Jurkat, Clone E6-1 (cell line): ENCODE data around the gene KDM1A.

Experiments
- DNase-seq: peaks from one replicate; pipeline ENCODE4 v3.0.0-alpha.2; 2011; ENCODE audit warnings: low read depth, low spot score
- H3K4me3 ChIP-seq: 2 replicates; pipeline ENCODE4 v1.5.1; 2011; ENCODE audit warnings: mild to moderate bottlenecking, low read length, control low read depth, moderate library complexity

KDM1A gene

GRCh38 chr1:23051290-23051909, 32.1 kb downstream of the KDM1A start:
- no peak for DNase-seq
- H3K4me3 ChIP-seq = no peak overlapping the region

DNA sequence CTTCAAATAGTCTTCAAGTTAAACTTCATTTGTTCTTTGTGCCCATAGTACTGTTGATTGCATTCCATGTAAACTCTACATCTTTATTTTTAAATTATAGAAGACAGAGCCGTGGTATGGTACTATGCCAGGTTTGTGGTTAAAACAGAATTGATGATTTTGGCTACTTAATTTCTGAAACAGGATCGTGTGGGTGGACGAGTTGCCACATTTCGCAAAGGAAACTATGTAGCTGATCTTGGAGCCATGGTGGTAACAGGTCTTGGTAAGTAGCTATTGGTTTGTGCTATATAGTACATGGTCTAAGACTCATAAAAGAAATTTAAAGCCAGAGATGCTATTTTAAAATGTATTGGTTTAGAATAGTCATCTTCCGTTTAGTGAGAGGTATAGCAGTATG, 38.0 kb downstream of the KDM1A start:
- no peak for DNase-seq
- no peak overlapping the region for H3K4me3 ChIP-seq

DNA sequence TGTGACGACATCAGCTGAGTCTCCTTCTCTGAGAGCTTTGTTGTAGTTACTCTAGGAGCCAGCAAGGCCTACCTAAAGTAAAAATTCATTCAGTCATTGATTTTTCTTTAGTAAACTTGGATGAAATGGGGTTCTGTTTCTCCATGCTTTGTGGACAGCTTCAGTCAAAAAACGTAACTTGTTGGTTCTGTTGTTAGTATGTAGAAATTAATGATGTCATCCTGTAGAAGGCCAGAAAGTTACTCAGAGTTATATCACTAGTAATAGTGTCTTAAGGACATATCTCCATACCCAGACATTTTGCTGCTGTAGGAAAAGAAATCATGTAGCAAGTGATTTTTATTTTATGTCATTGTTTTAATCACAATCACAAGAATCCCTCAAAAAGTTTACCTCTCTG, 43.0 kb downstream of the KDM1A start:
- H3K4me3 ChIP-seq = no peak overlapping the region
- DNase-seq = no peak

DNA sequence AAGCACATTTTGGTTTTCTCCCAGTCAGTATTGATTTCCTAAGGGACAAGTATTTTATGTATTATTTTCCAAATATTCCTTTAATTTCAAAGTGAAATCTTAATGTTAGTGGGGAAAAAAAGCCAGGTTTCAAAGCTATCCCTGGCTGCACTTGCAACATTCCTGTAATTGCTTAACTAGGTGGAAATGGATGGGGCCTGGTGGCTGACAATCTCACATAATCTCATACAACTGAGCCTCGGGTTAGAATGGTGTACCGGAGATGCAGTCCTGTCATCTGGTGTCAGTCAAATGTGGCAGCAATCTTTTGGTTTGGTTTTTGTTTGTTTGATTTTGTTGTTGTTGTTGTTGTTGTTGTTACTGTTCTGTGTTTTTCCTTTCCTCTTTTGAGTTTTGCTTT, 46.1 kb downstream of the KDM1A start:
- H3K4me3 ChIP-seq = no peak overlapping the region
- no peak for DNase-seq

DNA sequence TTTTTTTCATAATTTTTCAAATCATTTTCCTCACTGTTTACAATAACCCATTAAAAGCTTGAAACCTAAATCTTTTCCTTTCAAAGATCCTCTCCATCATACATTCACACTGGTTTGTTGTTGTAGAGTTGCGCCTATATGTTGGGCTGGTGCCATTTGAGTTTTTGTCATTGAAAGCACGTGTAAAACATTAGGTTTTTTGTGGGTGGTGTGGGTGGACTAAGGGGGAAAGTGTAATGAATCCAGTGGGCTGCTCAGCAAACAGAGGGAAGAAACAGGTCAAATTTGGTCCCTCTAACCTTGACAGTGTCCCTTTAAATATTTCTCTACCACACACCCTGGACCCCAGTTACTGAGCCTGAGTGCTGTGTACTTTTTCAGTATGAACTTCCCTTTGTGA, 46.8 kb downstream of the KDM1A start:
- DNase-seq = no peak
- H3K4me3 ChIP-seq = no peak overlapping the region

- DNase-seq = no peak
These were observed 49.9 kb downstream of the KDM1A start for GRCh38 chr1:23069149-23069548.

DNA sequence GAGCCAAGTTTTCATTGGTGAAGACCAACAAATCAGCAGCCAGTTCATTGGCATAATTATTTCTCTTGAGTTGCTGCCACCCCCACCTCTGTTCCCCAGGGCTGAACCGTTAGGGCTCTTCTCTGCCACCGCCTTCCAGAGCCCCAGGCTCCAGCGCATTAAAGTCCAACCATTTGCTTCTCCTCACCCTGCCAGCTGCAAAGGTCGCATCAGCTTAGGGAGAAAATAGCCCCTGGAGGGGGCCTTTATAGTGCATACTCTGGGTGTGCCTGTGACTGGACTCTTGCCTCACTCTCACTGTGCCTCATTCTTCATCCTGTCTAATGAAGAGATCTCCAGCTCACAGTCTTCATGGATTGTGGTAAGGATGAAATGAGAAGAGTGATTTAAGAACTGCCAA, 50.4 kb downstream of the KDM1A start:
- H3K4me3 ChIP-seq = no peak overlapping the region
- DNase-seq = no peak

More at GRCh38 chr1:23069149-23069548, 49.9 kb downstream of the KDM1A start:
- no peak overlapping the region for H3K4me3 ChIP-seq

- DNase-seq = no peak
- no peak overlapping the region for H3K4me3 ChIP-seq
These were observed 54.7 kb downstream of the KDM1A start for GRCh38 chr1:23074012-23074411.

GRCh38 chr1:23079025-23079424, 59.8 kb downstream of the KDM1A start:
- DNase-seq = no peak
- H3K4me3 ChIP-seq = no peak overlapping the region

- H3K4me3 ChIP-seq = no peak overlapping the region
- DNase-seq = no peak
These were observed 61.6 kb downstream of the KDM1A start for GRCh38 chr1:23080885-23081284.

- no peak overlapping the region for H3K4me3 ChIP-seq
- DNase-seq = no peak
These were observed 62.1 kb downstream of the KDM1A start for GRCh38 chr1:23081376-23081775.

- DNase-seq = no peak
- no peak overlapping the region for H3K4me3 ChIP-seq
These were observed 64.6 kb downstream of the KDM1A start for GRCh38 chr1:23083714-23084480.

GRCh38 chr1:23084880-23085279, 65.6 kb downstream of the KDM1A start:
- DNase-seq = no peak
- H3K4me3 ChIP-seq = no peak overlapping the region

DNA sequence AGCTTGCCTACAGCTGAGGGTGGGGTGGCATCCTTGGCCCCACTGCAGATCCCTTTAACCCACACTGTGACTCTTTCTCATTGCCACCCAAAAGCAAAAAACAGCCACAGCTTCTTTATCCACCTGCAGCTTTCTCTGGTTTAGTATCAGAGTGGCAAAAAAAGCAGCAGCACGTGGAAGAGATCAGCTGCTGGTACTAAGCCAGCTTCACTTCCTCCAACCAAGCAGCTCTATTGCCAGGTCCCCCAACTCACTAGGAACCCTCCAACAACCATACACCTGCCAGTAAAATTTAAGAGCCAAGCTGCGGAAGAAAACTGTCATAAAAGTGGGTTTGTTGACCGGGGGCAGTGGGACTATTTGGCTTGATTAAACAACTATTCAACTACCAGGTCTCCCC, 66.4 kb downstream of the KDM1A start:
- H3K4me3 ChIP-seq = no peak overlapping the region
- DNase-seq = no peak

DNA sequence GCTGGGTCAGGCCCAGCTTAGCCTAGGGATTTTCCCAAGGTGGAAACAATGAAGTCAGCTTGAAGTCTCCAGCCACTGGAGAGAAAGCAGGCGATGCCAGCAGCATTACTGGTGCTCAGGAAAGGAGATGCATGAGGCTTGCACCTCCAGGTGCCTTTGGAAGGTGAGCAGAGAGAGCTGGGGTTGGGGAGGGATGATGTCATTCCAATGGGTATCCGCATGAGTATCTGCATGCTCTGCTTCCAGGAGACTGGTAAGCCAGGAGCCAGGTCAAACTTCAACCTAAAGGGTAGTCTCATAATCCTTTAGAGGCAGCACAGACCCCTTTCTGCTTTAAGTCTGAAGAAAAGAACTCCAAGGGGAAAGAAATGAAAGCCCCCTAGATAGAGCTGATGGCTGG, 68.8 kb downstream of the KDM1A start:
- no peak overlapping the region for H3K4me3 ChIP-seq

DNA sequence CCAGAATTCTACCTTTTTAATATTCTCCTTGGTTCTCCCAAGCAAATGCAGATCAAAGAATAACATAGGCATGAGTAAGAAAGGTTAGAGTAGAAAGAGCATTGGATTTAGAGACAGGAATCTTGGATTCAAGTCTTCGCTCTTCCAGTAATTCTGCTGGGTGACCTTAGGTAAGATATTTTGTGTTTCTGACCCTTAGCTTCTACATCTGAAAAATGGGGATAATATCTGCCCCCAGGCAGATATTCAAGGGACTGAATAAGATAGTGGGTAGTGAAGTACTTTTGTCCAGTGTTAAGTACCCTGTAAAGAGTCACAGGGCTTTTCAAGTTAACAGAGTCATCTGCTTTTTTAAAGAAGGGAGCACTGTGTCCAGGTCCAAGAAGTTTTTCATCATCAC, 70.8 kb downstream of the KDM1A start:
- DNase-seq = no peak
- H3K4me3 ChIP-seq = no peak overlapping the region

More for the DNA sequence above, 68.8 kb downstream of the KDM1A start:
- DNase-seq = no peak

DNA sequence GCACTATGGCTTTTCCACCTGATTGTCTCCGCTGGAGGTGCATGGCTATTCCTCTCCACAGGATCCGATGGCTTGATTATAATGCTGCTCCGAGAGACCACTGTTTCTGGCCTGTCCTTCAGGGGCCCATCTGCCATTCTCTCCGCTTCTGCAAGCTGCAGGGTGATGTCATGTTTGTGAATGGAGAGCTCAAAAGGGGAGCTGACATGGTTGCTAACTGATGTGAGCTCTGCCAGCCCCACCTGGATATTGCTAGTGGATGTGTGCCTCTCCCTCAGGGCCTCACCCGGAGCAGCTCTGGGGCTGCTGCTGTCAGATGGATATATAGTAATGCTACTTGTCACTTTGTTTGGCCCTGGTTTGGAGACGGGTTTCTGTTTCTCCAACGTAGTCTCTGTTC, 72.3 kb downstream of the KDM1A start:
- DNase-seq = no peak
- H3K4me3 ChIP-seq = no peak overlapping the region

DNA sequence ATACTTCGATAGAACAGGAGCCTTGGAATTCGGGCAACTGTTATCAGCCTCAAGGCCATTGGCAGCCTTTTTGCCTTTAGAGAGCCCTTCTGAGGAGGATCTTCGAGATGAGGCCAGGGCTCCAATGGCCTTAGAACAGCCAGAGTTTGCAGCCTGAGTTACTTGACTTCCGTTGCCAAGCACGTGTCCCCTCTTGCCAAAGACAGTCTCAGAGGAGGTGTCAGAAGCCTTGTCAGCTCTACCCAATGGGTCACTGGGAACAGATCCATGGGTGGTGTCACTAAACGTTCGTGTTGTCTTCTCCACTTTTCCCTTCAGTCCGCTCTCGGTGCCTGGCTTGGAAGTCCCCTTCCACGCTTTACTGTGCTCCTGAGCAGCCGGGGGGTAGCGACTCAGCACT, 73.2 kb downstream of the KDM1A start:
- no peak for DNase-seq

DNA sequence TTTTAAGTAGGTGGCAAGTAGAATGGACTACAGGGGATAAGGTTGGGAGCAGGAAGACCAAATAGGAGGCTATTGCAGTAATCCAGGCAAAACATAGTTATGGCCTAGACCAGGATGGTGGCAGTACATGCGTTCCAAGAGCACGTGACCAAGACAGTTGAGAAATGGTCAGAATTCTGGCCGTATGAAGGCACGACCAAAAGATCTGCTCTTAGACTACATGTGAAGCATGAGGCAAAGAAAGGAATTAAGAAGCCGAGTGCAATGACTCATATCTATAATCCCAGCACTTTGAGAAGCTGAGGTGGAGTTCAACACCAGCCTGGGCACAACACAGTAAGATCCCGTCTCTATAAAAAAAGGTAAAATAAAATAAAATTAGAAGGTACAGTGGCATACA, 78.0 kb downstream of the KDM1A start:
- H3K4me3 ChIP-seq = no peak overlapping the region
- no peak for DNase-seq

More for the DNA sequence above, 73.2 kb downstream of the KDM1A start:
- no peak overlapping the region for H3K4me3 ChIP-seq

- peak; percentile 67 for DNase-seq
- H3K4me3 ChIP-seq = no peak overlapping the region
These were observed 79.3 kb downstream of the KDM1A start for GRCh38 chr1:23098463-23099170.
